K562 (cell line): ENCODE measurements around the gene SLC7A14.

Experiments used
- CTCF ChIP-seq, 3 experiments: IDR thresholded peaks in 2 of 3; conservative IDR thresholded peaks in 1 of 3; 2 replicates each; pipeline ENCODE4 v1.5.1; 2011 to 2012; ENCODE audit warnings: low read length in 3 of 3, mild to moderate bottlenecking in 3 of 3, control low read depth in 2 of 3, improper control_type of control experiment in 1 of 3, inconsistent platforms in 1 of 3, low read depth in 1 of 3, mixed read lengths in 1 of 3, moderate library complexity in 1 of 3; ENCODE audit not compliant: insufficient read depth in 2 of 3
- E4F1 ChIP-seq: fragments of 250-450 bp; sonication (Bioruptor Pico); IDR thresholded peaks from 2 replicates; pipeline ENCODE4 v1.5.0; 2021; ENCODE audit warnings: mild to moderate bottlenecking, borderline replicate concordance
- ELK1 ChIP-seq: sonication (generic); formaldehyde crosslinking; IDR thresholded peaks from 2 replicates; pipeline ENCODE4 v1.8.1; 2022; ENCODE audit warnings: missing genetic modification reagents
- KLF10 ChIP-seq: fragments of 250-450 bp; sonication (Bioruptor Pico); IDR thresholded peaks from 2 replicates; pipeline ENCODE4 v1.6.1; 2021; ENCODE audit warnings: matching md5 sums
- RBM15 ChIP-seq: fragments of 200-400 bp; formaldehyde crosslinking; IDR thresholded peaks from 2 replicates; pipeline ENCODE4 v1.6.1; 2018; ENCODE audit warnings: mild to moderate bottlenecking, low read length, moderate library complexity; ENCODE audit not compliant: insufficient read depth
- TCFL5 ChIP-seq: fragments of 250-450 bp; sonication (Bioruptor Pico); conservative IDR thresholded peaks from 2 replicates; pipeline ENCODE4 v1.6.1; 2021; ENCODE audit warnings: mild to moderate bottlenecking, moderate library complexity, matching md5 sums
- TEAD4 ChIP-seq, 2 experiments: sonication (generic) in 1 of 2; formaldehyde crosslinking in 1 of 2; IDR thresholded peaks; 2 replicates each; pipeline versions ENCODE4 v1.6.1 to v1.8.0; 2012 to 2022; ENCODE audit warnings: borderline replicate concordance in 1 of 2, inconsistent platforms in 1 of 2, low read length in 1 of 2, mild to moderate bottlenecking in 1 of 2, missing genetic modification reagents in 1 of 2
- ZNF274 ChIP-seq: IDR thresholded peaks from 2 replicates; pipeline ENCODE4 v1.6.1; 2011; ENCODE audit warnings: low read depth, mild to moderate bottlenecking, low read length, moderate library complexity, borderline replicate concordance
- ZNF511 ChIP-seq: sonication (generic); formaldehyde crosslinking; IDR thresholded peaks from 2 replicates; pipeline ENCODE4 v1.8.0; 2022; ENCODE audit warnings: mild to moderate bottlenecking, missing genetic modification reagents

- TF ChIP-seq CTCF (IDR thresholded peaks at IDR 0.05 in 2 of 3, conservative IDR thresholded peaks at IDR 0.05 in 1 of 3; ENCODE audit: insufficient read depth in 2 of 3, low read depth in 1 of 3, low read length in 3 of 3) (no peak), E4F1 (CRISPR knock-in tag) (no peak), ELK1 (CRISPR knock-in tag) (no peak), KLF10 (no peak), RBM15 (no peak), ZNF274 (no peak), ZNF511 (CRISPR knock-in tag) (no peak), TCFL5 (CRISPR knock-in tag) (no peak), TEAD4 (IDR thresholded peaks at IDR 0.05; ENCODE audit: low read length) (no peak), TEAD4 (CRISPR knock-in tag; IDR thresholded peaks at IDR 0.05; ENCODE audit: borderline replicate concordance) (no peak)
Observed at GRCh38 chr3:170421111-170421641, 164.7 kb downstream of the SLC7A14 start.
